Measurements from ENCODE around the gene ATL2.
"Not testable (repeated sequence)": the region's sequence is repeated elsewhere in the genome, so short reads cannot be mapped to it uniquely, and the experiment has no call there.

ATL2 gene

DNA sequence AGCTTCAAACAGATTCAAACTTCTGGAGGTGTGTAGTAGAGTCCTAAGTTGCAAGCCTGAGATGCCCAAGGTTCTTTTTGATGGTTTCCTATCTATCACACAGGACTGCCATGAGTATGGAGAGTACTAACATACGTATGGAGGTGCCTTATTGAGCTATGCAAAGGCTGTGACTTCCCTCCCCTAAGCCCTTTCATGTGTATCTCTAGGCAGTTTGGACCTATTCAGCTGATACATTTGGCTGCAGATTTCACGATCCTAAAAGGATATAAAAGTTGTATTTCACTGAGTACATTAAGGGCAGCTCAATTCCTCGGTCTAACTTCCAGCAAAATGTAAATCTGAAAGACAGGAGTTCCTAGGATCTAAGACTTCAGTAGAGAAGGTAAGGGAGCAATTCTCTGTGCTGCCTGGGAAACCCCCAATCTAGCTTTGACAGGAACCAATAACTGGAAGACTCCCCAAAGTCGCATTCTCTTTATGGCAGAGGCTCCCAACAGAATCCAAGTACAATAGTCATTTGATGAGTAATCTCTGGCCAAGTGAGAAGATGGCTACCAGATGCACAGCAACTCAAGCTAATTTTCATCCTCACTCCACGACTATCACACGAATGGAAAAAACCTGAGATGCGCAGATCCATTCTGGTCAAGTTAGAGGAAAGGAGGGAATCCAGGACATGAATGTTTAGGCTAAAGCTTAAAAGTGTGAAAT is 83.8 kb downstream of the ATL2 start:
- in situ Hi-C loops (cut with HindIII; ENCODE audit: low pct_ligation_motif_present, low pct_unique_long_range_greater_than_20kb, low sequenced_read_pairs) = no loop called here
- no peak for DNase-seq

DNA sequence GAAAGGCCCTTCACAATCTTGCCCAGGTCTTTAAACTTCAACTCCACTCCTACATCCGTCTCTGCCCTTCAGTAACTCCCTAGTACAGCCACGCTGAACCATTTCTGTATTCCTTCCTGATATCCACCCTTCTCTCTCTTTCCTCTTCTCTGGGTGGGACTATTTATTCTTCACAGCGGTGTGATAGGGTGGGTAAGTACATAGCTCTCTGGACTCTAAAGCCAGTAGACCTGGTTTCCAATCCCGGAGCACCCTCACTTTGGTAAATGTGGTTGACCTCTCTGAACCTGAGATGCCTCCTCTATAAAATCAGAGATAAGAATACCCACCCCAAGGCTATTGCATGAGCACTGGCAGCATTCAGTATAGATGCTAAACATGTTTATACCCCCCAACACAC is 86.7 kb downstream of the ATL2 start:
- in situ Hi-C loops (cut with HindIII; ENCODE audit: low pct_ligation_motif_present, low pct_unique_long_range_greater_than_20kb, low sequenced_read_pairs) = no loop called here
- DNase-seq = no peak

- in situ Hi-C loops (cut with HindIII; ENCODE audit: low pct_ligation_motif_present, low pct_unique_long_range_greater_than_20kb, low sequenced_read_pairs) = no loop called here
- DNase-seq = no peak
These were observed 92.1 kb downstream of the ATL2 start for GRCh38 chr2:38284971-38285370.

DNA sequence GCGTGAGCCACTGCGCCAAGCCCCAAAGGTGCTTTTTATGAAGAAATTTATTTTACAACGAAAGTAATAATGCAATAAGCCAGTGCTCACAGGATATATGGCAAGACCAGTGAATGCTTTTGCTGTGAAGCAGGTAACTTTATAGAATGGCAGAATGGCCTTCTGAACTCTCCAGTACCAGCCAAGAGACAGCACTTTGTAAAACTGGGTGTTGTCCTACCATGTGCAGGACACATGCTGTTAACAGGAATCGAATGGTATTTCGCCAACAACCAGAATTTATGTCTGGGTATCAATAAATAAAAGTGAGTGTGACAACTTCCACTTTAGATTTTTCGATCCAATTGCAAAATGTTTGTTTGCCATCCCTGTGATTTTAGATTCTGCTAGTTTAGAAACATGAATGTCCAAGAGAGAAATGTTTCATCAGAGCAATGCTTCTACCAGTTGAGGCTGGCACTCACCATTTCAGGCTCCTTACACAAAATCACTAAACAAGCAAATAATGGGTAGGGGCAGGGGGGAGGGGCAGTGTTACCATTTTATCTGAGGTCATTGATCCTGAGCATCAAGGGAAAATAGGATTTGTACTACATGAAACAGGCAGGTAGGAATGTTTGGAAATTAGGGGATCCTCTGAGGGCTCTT is 95.9 kb downstream of the ATL2 start:
- DNase-seq = no peak
- in situ Hi-C loops (cut with HindIII; ENCODE audit: low pct_ligation_motif_present, low pct_unique_long_range_greater_than_20kb, low sequenced_read_pairs) = no loop called here

DNA sequence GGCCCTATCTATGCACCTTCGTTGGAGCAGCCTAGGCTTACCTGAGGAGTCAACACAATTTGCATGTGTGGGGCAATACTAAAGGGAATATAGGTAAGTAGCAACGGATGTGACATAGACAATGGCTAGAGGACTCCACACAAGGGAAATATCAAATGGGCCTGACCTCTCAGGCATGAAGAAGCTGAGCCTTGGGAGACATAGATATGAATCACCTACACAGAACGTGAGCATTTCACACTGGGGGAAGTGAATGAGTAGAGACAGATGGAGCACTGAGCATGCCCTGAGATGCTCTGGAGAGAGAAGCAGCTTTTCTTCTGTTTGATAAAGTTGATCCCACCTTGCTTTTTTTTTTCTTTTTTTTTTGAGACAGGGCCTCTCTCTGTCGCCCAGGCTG is 97.9 kb downstream of the ATL2 start:
- in situ Hi-C loops (cut with HindIII; ENCODE audit: low pct_ligation_motif_present, low pct_unique_long_range_greater_than_20kb, low sequenced_read_pairs) = no loop called here

DNA sequence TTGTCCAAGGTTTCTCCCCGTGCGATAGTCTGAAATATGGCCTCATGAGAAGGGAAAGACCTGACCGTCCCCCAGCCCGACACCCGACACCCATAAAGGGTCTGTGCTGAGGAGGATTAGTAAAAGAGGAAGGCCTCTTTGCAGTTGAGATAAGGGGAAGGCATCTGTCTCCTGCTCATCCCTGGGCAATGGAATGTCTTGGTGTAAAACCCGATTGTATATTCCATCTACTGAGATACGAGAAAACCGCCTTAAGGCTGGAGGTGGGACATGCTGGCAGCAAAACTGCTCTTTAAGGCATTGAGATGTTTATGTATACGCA is 99.0 kb downstream of the ATL2 start:
- in situ Hi-C loops (cut with HindIII; ENCODE audit: low pct_ligation_motif_present, low pct_unique_long_range_greater_than_20kb, low sequenced_read_pairs) = not testable (repeated sequence)

More for the DNA sequence above, 97.9 kb downstream of the ATL2 start:
- peak; percentile 88 for DNase-seq

GRCh38 chr2:38277245-38278116 is 99.6 kb downstream of the ATL2 start:
- in situ Hi-C loops (cut with HindIII; ENCODE audit: low pct_ligation_motif_present, low pct_unique_long_range_greater_than_20kb, low sequenced_read_pairs) = no loop called here
- DNase-seq = peak; percentile 91

More for the DNA sequence above, 99.0 kb downstream of the ATL2 start:
- not testable (repeated sequence) for DNase-seq

- in situ Hi-C loops (cut with HindIII; ENCODE audit: low pct_ligation_motif_present, low pct_unique_long_range_greater_than_20kb, low sequenced_read_pairs) = no loop called here
- DNase-seq = peak; percentile 86
These were observed 102.5 kb downstream of the ATL2 start for GRCh38 chr2:38274286-38275276.

GRCh38 chr2:38271697-38272096 is 105.4 kb downstream of the ATL2 start:
- DNase-seq = no peak
- in situ Hi-C loops (cut with HindIII; ENCODE audit: low pct_ligation_motif_present, low pct_unique_long_range_greater_than_20kb, low sequenced_read_pairs) = no loop called here

GRCh38 chr2:38269421-38269820 is 107.7 kb downstream of the ATL2 start:
- in situ Hi-C loops (cut with HindIII; ENCODE audit: low pct_ligation_motif_present, low pct_unique_long_range_greater_than_20kb, low sequenced_read_pairs) = no loop called here
- no peak for DNase-seq

DNA sequence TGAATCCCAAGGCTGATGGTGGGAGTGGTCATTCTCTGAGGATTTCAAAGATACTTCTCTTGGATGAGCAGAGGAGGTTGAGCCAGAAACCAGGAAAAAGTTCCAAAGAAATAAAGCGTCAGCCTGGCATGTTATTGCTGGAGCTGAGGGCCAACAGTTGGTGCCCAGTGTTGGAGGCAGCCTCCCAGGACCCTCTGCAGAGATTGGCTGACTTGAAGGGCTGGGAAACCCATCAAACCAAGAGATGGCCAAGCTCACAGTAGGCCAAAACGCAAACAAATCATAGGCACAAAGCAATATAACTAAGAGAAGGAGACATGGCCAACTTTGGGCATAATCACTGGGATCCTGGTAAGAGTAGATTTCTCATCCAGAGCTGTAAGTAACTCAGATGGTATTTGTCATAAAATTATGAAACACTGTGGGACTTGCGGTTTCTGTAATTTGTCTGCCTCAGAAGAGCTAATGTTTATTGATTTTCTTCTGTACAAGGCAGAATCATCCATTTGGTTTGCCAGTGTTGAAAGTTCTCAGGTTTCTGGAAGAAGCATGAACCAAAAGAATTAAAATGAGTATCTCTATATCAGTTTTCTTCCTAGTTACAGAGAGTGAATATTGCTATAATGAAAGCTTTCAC is 108.3 kb downstream of the ATL2 start:
- in situ Hi-C loops (cut with HindIII; ENCODE audit: low pct_ligation_motif_present, low pct_unique_long_range_greater_than_20kb, low sequenced_read_pairs) = no loop called here
- no peak for DNase-seq

- in situ Hi-C loops (cut with HindIII; ENCODE audit: low pct_ligation_motif_present, low pct_unique_long_range_greater_than_20kb, low sequenced_read_pairs) = no loop called here
- DNase-seq = no peak
These were observed 109.1 kb downstream of the ATL2 start for GRCh38 chr2:38268001-38268400.

- in situ Hi-C loops (cut with HindIII; ENCODE audit: low pct_ligation_motif_present, low pct_unique_long_range_greater_than_20kb, low sequenced_read_pairs) = no loop called here
- no peak for DNase-seq
These were observed 109.7 kb downstream of the ATL2 start for GRCh38 chr2:38267270-38267925.

DNA sequence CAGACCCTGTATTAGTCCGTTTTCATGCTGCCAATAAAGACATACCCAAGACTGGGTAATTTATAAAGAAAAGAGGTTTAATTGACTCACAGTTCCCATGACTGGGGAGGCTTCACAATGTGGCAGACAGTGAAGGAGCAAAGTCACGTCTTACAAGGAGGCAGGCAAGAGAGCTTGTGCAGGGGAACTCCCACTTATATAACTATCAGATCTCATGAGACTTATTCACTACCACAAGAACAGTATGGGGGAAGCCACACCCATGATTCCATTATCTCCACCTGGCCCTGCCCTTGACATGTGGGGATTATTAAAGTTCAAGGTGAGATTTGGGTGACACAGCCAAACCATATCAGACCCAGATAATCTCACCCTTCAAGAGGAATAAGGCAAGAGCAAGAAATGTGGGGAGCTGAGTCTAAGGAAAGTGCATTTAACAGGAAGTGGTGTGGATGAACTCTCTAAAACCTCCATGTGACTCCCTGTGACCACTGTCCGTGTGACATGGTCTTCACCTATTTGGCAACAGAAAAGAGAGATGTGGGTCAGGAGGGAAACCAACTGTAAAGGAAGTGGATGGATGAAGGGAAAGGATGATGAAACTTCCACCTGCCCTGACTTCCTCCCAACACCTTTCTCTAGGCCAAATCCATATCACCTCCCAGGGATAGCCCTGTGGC is 110.6 kb downstream of the ATL2 start:
- in situ Hi-C loops (cut with HindIII; ENCODE audit: low pct_ligation_motif_present, low pct_unique_long_range_greater_than_20kb, low sequenced_read_pairs) = no loop called here
- DNase-seq = no peak

- DNase-seq = no peak
- in situ Hi-C loops (cut with HindIII; ENCODE audit: low pct_ligation_motif_present, low pct_unique_long_range_greater_than_20kb, low sequenced_read_pairs) = no loop called here
These were observed 111.6 kb downstream of the ATL2 start for GRCh38 chr2:38265461-38265860.

DNA sequence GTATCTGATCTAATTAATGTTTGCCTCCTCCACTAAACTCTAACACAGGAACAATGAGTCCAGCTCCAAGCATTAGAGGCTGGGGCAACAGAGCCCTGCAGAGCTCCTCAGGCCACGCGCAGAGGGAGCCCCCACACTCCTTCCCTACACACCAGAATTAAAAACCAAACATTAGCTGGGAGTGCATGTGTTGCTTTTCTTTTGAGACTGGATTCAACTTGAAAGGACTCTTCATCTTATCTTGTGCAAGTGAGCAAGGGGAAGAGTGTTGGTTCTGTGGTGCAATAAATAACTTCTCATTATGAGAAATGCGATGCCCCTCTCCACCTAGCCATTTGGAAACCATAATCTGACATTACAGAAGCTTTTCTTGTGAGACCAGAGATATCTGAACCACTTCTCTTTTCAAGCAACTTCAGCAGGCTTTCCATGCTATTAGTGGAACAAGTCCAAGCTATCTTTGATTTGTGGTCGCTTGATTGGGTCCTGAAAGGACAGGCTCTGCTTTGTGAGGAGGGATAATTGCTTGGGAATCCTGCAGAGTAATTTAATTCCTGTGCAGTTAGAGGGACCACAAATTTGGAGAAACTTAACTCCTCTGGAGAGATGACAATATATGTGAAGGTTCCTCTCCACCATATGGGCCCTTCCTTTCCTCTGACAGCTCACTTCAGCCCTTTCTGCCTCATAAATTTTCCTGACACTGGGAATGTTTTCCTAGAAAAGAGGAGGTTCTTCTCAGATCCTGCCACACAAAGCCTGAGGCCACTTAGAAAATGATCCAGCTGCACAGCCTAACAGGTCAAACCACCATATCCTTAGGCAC is 112.5 kb downstream of the ATL2 start:
- in situ Hi-C loops (cut with HindIII; ENCODE audit: low pct_ligation_motif_present, low pct_unique_long_range_greater_than_20kb, low sequenced_read_pairs) = no loop called here
- no peak for DNase-seq
